ENCODE measurements around the gene NDUFAB1.
"Not testable (repeated sequence)": the region's sequence is repeated elsewhere in the genome, so short reads cannot be mapped to it uniquely, and the experiment has no call there.

NDUFAB1 gene

DNA sequence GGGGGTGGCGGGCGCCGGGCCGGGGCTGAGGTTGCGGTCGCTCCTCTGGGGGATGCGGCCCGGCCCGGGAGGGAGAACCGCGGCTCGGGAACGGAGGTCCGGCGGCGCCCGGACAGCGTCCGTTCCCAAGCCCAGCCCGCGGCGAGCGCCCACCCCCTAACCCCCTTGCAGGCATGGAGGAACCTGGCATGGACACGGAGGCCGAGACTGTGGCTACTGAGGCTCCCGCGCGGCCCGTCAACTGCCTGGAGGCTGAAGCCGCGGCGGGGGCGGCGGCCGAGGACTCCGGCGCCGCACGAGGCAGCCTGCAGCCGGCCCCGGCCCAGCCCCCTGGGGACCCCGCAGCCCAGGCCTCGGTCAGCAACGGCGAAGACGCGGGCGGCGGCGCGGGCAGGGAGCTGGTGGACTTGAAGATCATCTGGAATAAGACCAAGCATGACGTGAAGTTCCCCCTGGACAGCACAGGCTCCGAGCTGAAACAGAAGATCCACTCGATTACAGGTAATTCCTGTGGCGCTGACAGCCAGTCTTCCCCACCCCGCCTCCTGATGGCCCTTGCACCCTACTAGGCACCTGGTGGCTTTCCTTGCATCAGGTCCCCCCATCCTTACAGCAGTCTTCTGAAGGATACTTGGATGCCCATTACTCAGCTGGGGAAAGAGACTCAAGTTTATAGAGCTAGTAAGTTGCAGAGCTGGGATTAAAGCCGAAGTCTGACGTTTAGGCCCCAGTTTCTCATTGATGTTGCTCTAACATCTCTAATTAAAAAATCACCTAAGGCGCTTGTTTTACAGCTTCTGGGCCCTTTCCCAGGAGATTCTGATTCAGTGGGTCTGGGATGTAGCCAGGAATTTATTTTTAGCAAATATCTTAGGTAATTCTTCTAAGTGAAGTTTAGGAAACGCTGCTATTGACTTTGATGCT is 38.1 kb downstream of the NDUFAB1 start:
- peak overlapping the region; percentile 77 for H3K4me3 ChIP-seq (ENCODE audit: low read length)
- H3K4me1 ChIP-seq (ENCODE audit: insufficient read depth, low read length): peaks cover 10% of the 10 kb centered on the region
- no peaks in the 10 kb centered on the region for H3K27me3 ChIP-seq (ENCODE audit: insufficient read depth, low read length)
- H2AFZ ChIP-seq (ENCODE audit: low read depth, low read length): peak overlapping the region; percentile 66
- no peaks in the 10 kb centered on the region for H3K9me3 ChIP-seq (ENCODE audit: low read length)
- peaks cover 44% of the 10 kb centered on the region for H3K36me3 ChIP-seq (ENCODE audit: insufficient read depth, low read length)

DNA sequence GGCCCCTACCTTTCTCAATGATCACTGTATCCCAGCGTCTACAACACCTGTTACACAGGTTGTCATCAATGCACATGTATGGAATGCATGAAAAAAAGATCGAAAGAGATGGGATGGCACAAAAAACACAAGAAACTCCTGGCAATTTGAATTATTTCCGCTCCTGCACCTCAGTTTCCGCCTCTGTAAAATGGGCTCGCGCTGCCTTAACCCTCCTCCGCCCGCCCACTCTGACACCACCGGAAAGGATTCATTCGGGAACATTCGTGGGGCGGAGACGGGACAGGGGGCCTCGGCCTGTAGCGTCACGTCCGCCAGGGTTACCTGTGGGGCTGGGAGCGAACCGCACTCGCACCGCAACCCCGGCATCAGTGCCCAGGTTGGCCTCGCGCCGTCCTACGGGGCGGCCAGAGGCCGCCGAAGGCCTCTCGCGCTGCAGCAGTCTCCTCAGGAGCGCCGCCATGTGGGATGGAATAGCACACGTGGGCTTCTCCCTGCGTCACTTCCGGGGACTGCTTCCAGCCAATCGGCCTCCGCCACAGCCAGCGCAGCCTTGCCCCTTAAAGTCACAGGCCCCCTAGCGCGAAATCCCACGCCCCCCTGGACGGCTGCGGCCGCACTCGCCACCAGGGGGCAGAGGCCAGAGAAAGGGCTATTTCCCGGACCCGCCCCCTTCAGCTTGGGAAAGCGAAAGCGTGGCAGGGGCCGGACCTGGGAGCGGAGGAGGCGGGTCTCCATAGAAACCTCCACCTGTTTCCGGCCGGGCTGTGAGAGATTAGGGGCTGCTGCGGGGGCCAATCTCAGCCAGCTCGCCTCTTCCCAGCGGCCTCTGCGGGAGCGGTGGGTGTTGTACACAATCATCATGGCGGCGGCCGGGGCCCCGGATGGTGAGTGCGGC is 39.0 kb downstream of the NDUFAB1 start, which contains the start of the genes EARS2 and UBFD1:
Gene EARS2, minus strand, starts transcription at position 470 of the 898 bp plus-strand sequence. Its CDS starts 7 bp downstream, at position 463.
Gene UBFD1, plus strand, starts transcription at position 847 of the 898 bp plus-strand sequence. Its CDS starts 16 bp downstream, at position 863.
- peak within 1 kb of the TSS; percentile 77 for H3K4me3 ChIP-seq (ENCODE audit: low read length)
- H3K9me3 ChIP-seq (ENCODE audit: low read length): no peaks in the 10 kb centered on the region
- peaks cover 42% of the 10 kb centered on the region for H3K36me3 ChIP-seq (ENCODE audit: insufficient read depth, low read length)
- H3K27me3 ChIP-seq (ENCODE audit: insufficient read depth, low read length): no peaks in the 10 kb centered on the region
- H2AFZ ChIP-seq (ENCODE audit: low read depth, low read length): peak within 1 kb of the TSS; percentile 68
- H3K4me1 ChIP-seq (ENCODE audit: insufficient read depth, low read length): peaks cover 10% of the 10 kb centered on the region

DNA sequence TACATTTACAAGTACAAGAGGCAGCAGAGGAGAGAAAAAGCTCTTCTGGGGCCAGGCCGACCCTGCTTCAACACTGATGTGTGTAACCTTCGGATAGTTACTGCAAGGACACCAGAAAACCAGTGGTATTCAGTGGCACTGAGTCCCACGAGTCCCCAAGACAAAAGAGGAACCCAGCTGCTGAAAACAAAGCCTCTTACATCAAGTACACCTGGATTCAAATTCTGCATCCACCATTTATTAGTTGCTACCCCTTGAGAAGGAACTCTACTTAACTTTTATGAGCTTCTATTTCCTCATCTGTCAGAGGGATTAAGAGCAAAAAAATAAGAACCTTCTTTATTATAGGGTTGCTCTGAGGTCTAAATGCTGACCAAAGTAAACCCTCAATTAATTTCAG is 41.6 kb downstream of the NDUFAB1 start:
- no peak overlapping the region for H3K4me3 ChIP-seq (ENCODE audit: low read length)
- H2AFZ ChIP-seq (ENCODE audit: low read depth, low read length): no peak overlapping the region
- H3K4me1 ChIP-seq (ENCODE audit: insufficient read depth, low read length): peaks cover 10% of the 10 kb centered on the region
- no peaks in the 10 kb centered on the region for H3K9me3 ChIP-seq (ENCODE audit: low read length)
- H3K36me3 ChIP-seq (ENCODE audit: insufficient read depth, low read length): peaks cover 37% of the 10 kb centered on the region
- H3K27me3 ChIP-seq (ENCODE audit: insufficient read depth, low read length): no peaks in the 10 kb centered on the region

DNA sequence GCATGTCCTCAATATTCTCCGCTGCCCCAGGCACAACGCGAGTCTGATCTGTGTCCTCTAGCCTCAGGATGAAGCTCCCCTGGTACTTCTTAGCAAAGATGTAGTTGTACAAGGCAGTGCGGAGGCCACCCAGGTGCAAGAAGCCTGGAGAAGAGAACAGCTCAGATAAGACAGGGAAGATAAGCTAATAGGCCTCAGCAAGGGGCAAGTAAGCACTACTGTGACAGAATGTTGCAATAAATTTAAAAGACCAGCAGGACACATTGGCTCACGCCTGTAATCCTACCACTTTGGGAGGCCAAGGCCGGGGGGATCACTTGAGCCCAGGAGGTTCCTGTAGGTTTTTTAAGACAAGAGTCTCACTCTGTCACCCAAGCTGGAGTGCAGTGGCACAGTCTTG is 44.0 kb downstream of the NDUFAB1 start:
- Histone ChIP-seq H3K36me3 (ENCODE audit: insufficient read depth, low read length) (peaks cover 48% of the 10 kb centered on the region), H3K4me3 (ENCODE audit: low read length) (no peak overlapping the region), H3K27me3 (ENCODE audit: insufficient read depth, low read length) (no peaks in the 10 kb centered on the region), H3K4me1 (ENCODE audit: insufficient read depth, low read length) (peaks cover 5% of the 10 kb centered on the region), H3K9me3 (ENCODE audit: low read length) (no peaks in the 10 kb centered on the region), H2AFZ (ENCODE audit: low read depth, low read length) (no peak overlapping the region)

DNA sequence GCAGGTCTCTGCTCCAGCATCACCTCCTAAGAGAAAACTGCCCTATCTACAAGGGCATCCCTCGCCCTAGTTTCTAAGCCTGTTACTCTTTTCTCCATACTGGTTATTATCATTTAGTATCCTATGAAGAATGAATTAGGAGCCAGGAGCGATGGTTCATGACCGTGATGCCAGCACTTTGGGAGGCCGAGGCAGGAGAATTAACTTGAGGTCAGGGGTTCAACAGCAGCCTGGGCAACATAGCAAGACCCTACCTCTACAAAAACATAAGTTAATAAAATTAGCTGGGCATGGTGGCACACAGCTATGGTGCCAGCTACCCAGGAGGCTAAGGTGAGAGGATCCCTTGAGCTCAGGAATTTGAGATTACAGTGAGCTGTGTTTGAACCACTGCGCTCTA is 46.2 kb downstream of the NDUFAB1 start:
- Histone ChIP-seq H3K36me3 (ENCODE audit: insufficient read depth, low read length) (peaks cover 68% of the 10 kb centered on the region), H2AFZ (ENCODE audit: low read depth, low read length) (no peak overlapping the region), H3K9me3 (ENCODE audit: low read length) (no peaks in the 10 kb centered on the region), H3K27me3 (ENCODE audit: insufficient read depth, low read length) (no peaks in the 10 kb centered on the region), H3K4me1 (ENCODE audit: insufficient read depth, low read length) (no peaks in the 10 kb centered on the region), H3K4me3 (ENCODE audit: low read length) (no peak overlapping the region)

DNA sequence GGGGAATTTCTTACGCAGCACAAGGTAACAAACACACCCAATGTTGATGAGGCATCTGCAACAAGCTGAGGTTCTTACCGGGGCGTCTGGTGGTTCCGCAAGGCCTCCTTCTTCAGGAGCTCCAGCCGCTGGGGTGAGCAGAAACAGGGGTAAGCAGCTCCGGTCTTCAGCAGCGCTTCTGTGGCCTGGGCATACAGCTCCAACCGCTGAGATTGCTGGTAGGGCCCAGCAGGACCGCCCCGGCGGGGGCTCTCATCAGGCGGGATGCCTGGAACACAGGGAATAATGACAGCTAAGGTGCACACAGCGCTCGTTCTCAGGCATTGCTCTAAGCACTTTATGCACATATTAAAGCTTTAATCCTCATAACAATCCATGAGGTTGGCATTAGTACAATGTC is 51.7 kb downstream of the NDUFAB1 start:
- H2AFZ ChIP-seq (ENCODE audit: low read depth, low read length): no peak overlapping the region
- no peaks in the 10 kb centered on the region for H3K4me1 ChIP-seq (ENCODE audit: insufficient read depth, low read length)
- no peak overlapping the region for H3K4me3 ChIP-seq (ENCODE audit: low read length)
- H3K27me3 ChIP-seq (ENCODE audit: insufficient read depth, low read length): no peaks in the 10 kb centered on the region
- no peaks in the 10 kb centered on the region for H3K9me3 ChIP-seq (ENCODE audit: low read length)
- H3K36me3 ChIP-seq (ENCODE audit: insufficient read depth, low read length): peaks cover 70% of the 10 kb centered on the region

DNA sequence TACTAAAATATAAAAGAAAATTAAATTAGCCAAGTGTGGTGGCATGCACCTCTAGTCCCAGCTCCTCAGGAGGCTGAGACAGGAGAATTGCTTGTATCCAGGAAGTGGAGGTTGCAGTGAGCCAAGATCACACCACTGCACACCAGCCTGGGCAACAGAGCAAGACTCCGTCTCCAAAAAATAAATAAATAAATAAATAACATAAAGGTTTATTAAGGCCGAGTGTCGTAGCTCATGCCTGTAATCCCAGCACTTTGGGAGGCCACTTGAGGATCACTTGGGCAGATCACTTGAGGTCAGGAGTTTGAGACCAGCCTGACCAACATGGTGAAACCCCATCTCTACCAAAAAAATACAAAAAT is 55.3 kb downstream of the NDUFAB1 start:
- not testable (repeated sequence) for H3K4me1 ChIP-seq (ENCODE audit: insufficient read depth, low read length)

DNA sequence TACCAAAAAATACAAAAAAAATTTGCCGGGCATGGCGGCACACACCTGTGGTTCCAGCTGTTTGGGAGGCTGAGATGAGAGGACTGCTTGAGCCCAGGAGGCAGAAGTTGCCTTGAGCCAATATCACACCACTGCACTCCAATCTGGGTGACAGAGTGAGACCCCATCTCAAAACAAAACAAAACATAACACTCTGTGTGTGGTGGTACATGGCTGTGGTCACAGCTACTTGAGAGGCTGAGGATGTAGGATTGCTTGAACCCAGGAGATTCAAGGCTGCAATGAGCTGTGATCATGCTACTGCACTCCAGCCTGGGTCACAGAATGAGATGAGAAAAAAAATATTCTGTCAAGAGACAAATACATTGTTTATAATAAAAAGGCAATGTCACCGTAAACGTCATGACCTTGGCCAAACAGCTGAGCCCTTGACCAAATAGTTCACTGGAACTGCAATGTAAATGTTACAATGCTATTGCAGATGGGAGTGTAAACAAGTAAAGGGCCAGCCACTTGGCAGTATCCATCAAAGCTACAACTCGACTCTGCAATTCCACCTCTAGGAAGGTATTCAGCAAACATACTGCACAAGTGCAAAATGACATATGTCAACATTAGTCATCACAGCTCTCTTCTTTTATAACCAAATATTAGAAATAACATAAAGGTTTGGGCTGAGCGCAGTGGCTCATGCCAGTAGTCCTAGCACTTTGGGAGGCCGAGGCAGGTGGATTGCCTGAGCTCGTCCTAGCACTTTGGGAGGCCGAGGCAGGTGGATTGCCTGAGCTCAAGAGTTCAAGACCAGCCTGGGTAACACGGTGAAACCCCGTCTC is 55.9 kb downstream of the NDUFAB1 start:
- Histone ChIP-seq H3K27me3 (ENCODE audit: insufficient read depth, low read length) (no peaks in the 10 kb centered on the region), H3K4me3 (ENCODE audit: low read length) (no peak overlapping the region), H2AFZ (ENCODE audit: low read depth, low read length) (no peak overlapping the region), H3K4me1 (ENCODE audit: insufficient read depth, low read length) (no peaks in the 10 kb centered on the region), H3K36me3 (ENCODE audit: insufficient read depth, low read length) (peaks cover 59% of the 10 kb centered on the region), H3K9me3 (ENCODE audit: low read length) (no peaks in the 10 kb centered on the region)

More for the DNA sequence above, 55.3 kb downstream of the NDUFAB1 start:
- H2AFZ ChIP-seq (ENCODE audit: low read depth, low read length); H3K27me3 ChIP-seq (ENCODE audit: insufficient read depth, low read length); H3K4me3 ChIP-seq (ENCODE audit: low read length); H3K9me3 ChIP-seq (ENCODE audit: low read length): not testable (repeated sequence)
- peaks cover 59% of the 10 kb centered on the region for H3K36me3 ChIP-seq (ENCODE audit: insufficient read depth, low read length)

DNA sequence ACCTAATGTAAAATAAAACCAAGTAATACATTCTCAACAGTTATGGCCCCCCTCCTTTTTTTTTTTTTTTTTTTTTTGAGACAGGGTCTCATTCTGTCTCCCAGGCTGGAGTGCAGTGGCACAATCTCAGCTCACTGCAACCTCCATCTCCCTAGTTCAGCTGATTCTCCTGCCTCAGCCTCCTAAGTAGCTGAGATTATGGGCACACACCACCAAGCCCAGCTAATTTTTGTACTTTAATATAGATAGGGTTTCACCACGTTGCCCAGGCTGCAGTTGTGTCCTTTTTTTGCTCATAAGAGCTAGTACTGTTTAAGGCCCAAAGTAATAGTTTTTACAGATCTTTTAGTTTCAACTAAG is 57.2 kb downstream of the NDUFAB1 start:
- no peaks in the 10 kb centered on the region for H3K27me3 ChIP-seq (ENCODE audit: insufficient read depth, low read length)
- H2AFZ ChIP-seq (ENCODE audit: low read depth, low read length): no peak overlapping the region
- H3K4me3 ChIP-seq (ENCODE audit: low read length): no peak overlapping the region
- H3K9me3 ChIP-seq (ENCODE audit: low read length): no peaks in the 10 kb centered on the region
- peaks cover 62% of the 10 kb centered on the region for H3K36me3 ChIP-seq (ENCODE audit: insufficient read depth, low read length)
- H3K4me1 ChIP-seq (ENCODE audit: insufficient read depth, low read length): no peaks in the 10 kb centered on the region

DNA sequence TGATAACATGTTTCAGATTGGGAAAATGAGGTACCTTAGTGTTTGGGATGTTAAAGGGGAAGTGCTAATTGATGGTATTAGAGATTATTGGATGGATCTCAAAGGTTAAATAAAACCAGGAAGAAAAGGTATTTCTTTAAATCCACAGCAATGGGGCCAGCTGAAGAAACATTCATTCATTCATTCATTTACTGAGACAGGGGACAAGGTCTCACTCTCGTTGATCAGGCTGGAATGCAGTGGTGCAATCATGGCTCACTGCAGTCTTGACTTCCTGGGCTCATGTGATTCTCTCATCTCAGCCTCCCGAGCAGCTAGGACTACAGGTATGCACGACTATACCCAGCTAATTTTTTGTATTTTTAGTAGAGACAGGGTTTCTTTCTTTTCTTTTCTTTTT is 58.7 kb downstream of the NDUFAB1 start:
- peaks cover 66% of the 10 kb centered on the region for H3K36me3 ChIP-seq (ENCODE audit: insufficient read depth, low read length)
- no peaks in the 10 kb centered on the region for H3K4me1 ChIP-seq (ENCODE audit: insufficient read depth, low read length)
- H3K27me3 ChIP-seq (ENCODE audit: insufficient read depth, low read length): no peaks in the 10 kb centered on the region
- H2AFZ ChIP-seq (ENCODE audit: low read depth, low read length): no peak overlapping the region
- H3K9me3 ChIP-seq (ENCODE audit: low read length): no peaks in the 10 kb centered on the region
- H3K4me3 ChIP-seq (ENCODE audit: low read length): no peak overlapping the region

DNA sequence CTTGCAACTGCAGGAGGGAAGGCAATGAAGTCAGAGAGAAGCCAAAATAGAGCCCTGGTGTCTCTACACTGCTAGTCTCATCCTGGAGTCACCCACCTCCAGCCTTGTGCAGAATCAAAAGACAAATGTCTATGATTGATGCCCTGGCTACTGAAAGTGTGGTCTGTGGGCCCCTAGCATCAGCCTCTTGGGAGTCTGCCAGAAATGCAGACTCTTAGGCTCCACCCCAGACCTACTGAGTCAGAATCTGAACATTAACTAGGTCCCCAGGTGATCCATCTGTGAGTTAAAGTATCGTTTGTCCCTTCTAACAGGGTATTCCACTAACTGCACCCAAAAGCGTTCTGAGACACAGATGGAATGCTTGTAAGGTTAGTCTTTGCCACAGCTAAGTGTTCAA is 60.2 kb downstream of the NDUFAB1 start:
- H3K27me3 ChIP-seq (ENCODE audit: insufficient read depth, low read length): no peaks in the 10 kb centered on the region
- H3K4me3 ChIP-seq (ENCODE audit: low read length): no peak overlapping the region
- no peak overlapping the region for H2AFZ ChIP-seq (ENCODE audit: low read depth, low read length)
- H3K4me1 ChIP-seq (ENCODE audit: insufficient read depth, low read length): no peaks in the 10 kb centered on the region
- no peaks in the 10 kb centered on the region for H3K9me3 ChIP-seq (ENCODE audit: low read length)
- H3K36me3 ChIP-seq (ENCODE audit: insufficient read depth, low read length): peaks cover 65% of the 10 kb centered on the region

Measured in neuron (in vitro differentiated cells).